Astrocyte of the cerebellum (primary cell): Measurements from ENCODE around the gene ADARB2.

ENCODE experiments used
- DNase-seq: peaks from one replicate; pipeline ENCODE4 v3.0.0-alpha.2; 2011; ENCODE audit warnings: low read depth
- H3K4me3 ChIP-seq: 2 replicates; pipeline ENCODE4 v1.5.1; 2011; ENCODE audit warnings: mild to moderate bottlenecking, low read depth, low read length, moderate library complexity
- CTCF ChIP-seq: IDR thresholded peaks from 2 replicates; pipeline ENCODE4 v1.5.1; 2012; ENCODE audit warnings: low read length, low read depth, moderate library complexity, mild to moderate bottlenecking; ENCODE audit errors: missing control alignments
- in situ Hi-C: cut with HindIII; loops from 2 replicates; pipeline ENCODE4 v1.10.0; 2017; ENCODE audit warnings: low sequenced_read_pairs

ADARB2 gene

GRCh38 chr10:1645896-1646295 is 91.4 kb downstream of the ADARB2 start:
- no peak overlapping the region for H3K4me3 ChIP-seq
- no peak for DNase-seq
- in situ Hi-C loops, result no loop called here
- TF ChIP-seq CTCF, result no peak

GRCh38 chr10:1644191-1644711 is 93.1 kb downstream of the ADARB2 start:
- in situ Hi-C loops, result no loop called here
- TF ChIP-seq CTCF, result no peak

GRCh38 chr10:1643908-1644179 is 93.5 kb downstream of the ADARB2 start:
- no peak for DNase-seq
- no peak overlapping the region for H3K4me3 ChIP-seq
- in situ Hi-C loops, result no loop called here
- no peak for TF ChIP-seq CTCF

More at GRCh38 chr10:1644191-1644711, 93.1 kb downstream of the ADARB2 start:
- no peak for DNase-seq
- no peak overlapping the region for H3K4me3 ChIP-seq

DNA sequence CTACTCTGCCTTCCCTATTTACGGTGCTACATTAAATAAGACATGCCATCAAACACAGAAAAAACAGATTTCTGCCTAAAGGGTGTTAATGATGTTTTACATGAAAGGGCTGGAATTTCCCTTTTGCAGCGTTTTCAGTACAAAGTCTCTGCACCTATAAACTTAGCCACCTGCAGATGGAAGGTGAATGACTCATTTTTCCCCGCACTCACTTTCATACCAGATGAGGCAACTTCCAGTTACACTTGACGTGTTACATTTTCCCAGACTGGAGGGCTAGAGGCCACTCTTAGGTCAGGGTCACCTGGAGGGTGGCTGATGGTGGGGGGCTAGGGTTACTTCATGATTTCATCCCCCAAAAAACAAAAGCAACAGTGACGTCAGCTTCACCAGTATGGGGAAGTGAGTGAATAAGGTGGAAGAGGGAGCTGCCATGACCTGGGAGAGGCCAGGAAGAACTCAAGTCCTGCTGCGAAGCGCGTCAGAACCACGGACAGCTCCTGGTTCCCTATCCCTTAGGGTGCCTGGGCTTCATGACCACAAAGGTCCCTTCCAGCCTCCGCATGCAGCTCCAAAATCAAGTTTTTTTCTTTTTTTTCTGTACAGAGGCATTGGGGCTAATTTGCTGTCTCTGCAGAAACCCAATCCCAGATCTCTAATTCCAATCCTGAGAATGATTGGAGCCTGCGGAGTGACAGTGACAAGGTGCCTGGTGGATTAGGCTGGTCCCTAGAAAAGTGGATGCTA is 94.0 kb downstream of the ADARB2 start:
- in situ Hi-C loops, result no loop called here
- H3K4me3 ChIP-seq, result no peak overlapping the region
- no peak for DNase-seq
- TF ChIP-seq CTCF, result no peak

- no peak for DNase-seq
- in situ Hi-C loops, result no loop called here
- TF ChIP-seq CTCF, result no peak
Observed at GRCh38 chr10:1642600-1643160, 94.6 kb downstream of the ADARB2 start.

GRCh38 chr10:1641402-1641801 is 95.9 kb downstream of the ADARB2 start:
- no peak overlapping the region for H3K4me3 ChIP-seq
- TF ChIP-seq CTCF, result no peak
- in situ Hi-C loops, result no loop called here
- no peak for DNase-seq

More at GRCh38 chr10:1642600-1643160, 94.6 kb downstream of the ADARB2 start:
- H3K4me3 ChIP-seq, result no peak overlapping the region
